H9 (cell line): Measurements from ENCODE around the gene TFG. TPM values are rescaled to one million over a fixed set of nuclear protein-coding genes. Genes with fewer than 3 reads are reported as not detected.

Experiments used
- DNase-seq: peaks from one replicate; pipeline ENCODE4 v3.0.0-alpha.2; 2017
- H2AFZ ChIP-seq: one replicate; pipeline ENCODE4 v1.6.1; 2013; ENCODE audit warnings: mild to moderate bottlenecking, low read length, control low read depth, moderate library complexity
- H2AK5ac ChIP-seq: 2 replicates; pipeline ENCODE4 v1.6.1; 2013; ENCODE audit warnings: low read length, control low read depth, mixed read lengths; ENCODE audit not compliant: insufficient read length
- H2BK120ac ChIP-seq: one replicate; pipeline ENCODE4 v1.6.1; 2013; ENCODE audit warnings: low read depth, mild to moderate bottlenecking, low read length, control low read depth, inconsistent platforms; ENCODE audit not compliant: poor library complexity, severe bottlenecking
- H2BK12ac ChIP-seq: 2 replicates; pipeline ENCODE4 v1.6.1; 2013; ENCODE audit warnings: low read length, control low read depth, mixed read lengths, low read depth; ENCODE audit not compliant: insufficient read length
- H2BK15ac ChIP-seq: 2 replicates; pipeline ENCODE4 v1.6.1; 2013; ENCODE audit warnings: low read depth, low read length, control low read depth
- H2BK20ac ChIP-seq: one replicate; pipeline ENCODE4 v1.6.1; 2013; ENCODE audit warnings: low read depth, mild to moderate bottlenecking, low read length, control low read depth, inconsistent platforms; ENCODE audit not compliant: poor library complexity, severe bottlenecking
- H2BK5ac ChIP-seq: 2 replicates; pipeline ENCODE4 v1.6.1; 2013; ENCODE audit warnings: low read length, control low read depth, mixed read lengths; ENCODE audit not compliant: insufficient read length
- H3K14ac ChIP-seq: 2 replicates; pipeline ENCODE4 v1.6.1; 2013; ENCODE audit warnings: low read length, control low read depth; ENCODE audit not compliant: insufficient read depth
- H3K18ac ChIP-seq: 2 replicates; pipeline ENCODE4 v1.6.1; 2013; ENCODE audit warnings: low read depth, mild to moderate bottlenecking, mixed read lengths, low read length, control low read depth; ENCODE audit not compliant: insufficient read length
- H3K23ac ChIP-seq: 2 replicates; pipeline ENCODE4 v1.6.1; 2013; ENCODE audit warnings: low read length, control low read depth, mixed read lengths, low read depth; ENCODE audit not compliant: insufficient read length
- H3K23me2 ChIP-seq: 2 replicates; pipeline ENCODE4 v1.6.1; 2013; ENCODE audit warnings: low read depth, mild to moderate bottlenecking, mixed read lengths, low read length, control low read depth; ENCODE audit not compliant: insufficient read length, poor library complexity, severe bottlenecking
- H3K27ac ChIP-seq: 2 replicates; pipeline ENCODE4 v1.5.1; 2013; ENCODE audit warnings: low read length, control low read depth, mixed read lengths, low read depth; ENCODE audit not compliant: insufficient read length
- H3K27me3 ChIP-seq: 2 replicates; pipeline ENCODE4 v1.6.1; 2013; ENCODE audit warnings: low read length, control low read depth, inconsistent platforms; ENCODE audit not compliant: insufficient read depth
- H3K4ac ChIP-seq: 2 replicates; pipeline ENCODE4 v1.6.1; 2013; ENCODE audit warnings: low read depth, mild to moderate bottlenecking, control low read depth, inconsistent platforms, low read length, moderate library complexity
- H3K4me1 ChIP-seq: 2 replicates; pipeline ENCODE4 v1.6.1; 2013; ENCODE audit warnings: low read length, control low read depth, inconsistent platforms; ENCODE audit not compliant: insufficient read depth
- H3K4me2 ChIP-seq: 2 replicates; pipeline ENCODE4 v1.6.1; 2013; ENCODE audit warnings: low read length, control low read depth, mixed read lengths; ENCODE audit not compliant: insufficient read length, insufficient read depth
- H3K56ac ChIP-seq: 2 replicates; pipeline ENCODE4 v1.6.1; 2013; ENCODE audit warnings: low read depth, mild to moderate bottlenecking, mixed read lengths, low read length, control low read depth; ENCODE audit not compliant: insufficient read length
- H3K79me1 ChIP-seq: 2 replicates; pipeline ENCODE4 v1.6.1; 2013; ENCODE audit warnings: low read depth, mild to moderate bottlenecking, moderate library complexity, low read length, control low read depth, inconsistent platforms; ENCODE audit not compliant: insufficient read depth, poor library complexity, severe bottlenecking
- H3K79me2 ChIP-seq: 2 replicates; pipeline ENCODE4 v1.6.1; 2013; ENCODE audit warnings: low read length, control low read depth, inconsistent platforms; ENCODE audit not compliant: insufficient read depth
- H3K9ac ChIP-seq: 2 replicates; pipeline ENCODE4 v1.6.1; 2013; ENCODE audit warnings: low read length, control low read depth, mixed read lengths; ENCODE audit not compliant: insufficient read length; ENCODE audit errors: extremely low read depth
- H3K9me3 ChIP-seq: one replicate; pipeline ENCODE4 v1.6.1; 2013; ENCODE audit warnings: low read depth, low read length, inconsistent platforms; ENCODE audit not compliant: control insufficient read depth
- H3T11ph ChIP-seq: one replicate; pipeline ENCODE4 v1.6.1; 2013; ENCODE audit warnings: mild to moderate bottlenecking, low read length, control low read depth, inconsistent platforms
- H4K20me1 ChIP-seq: one replicate; pipeline ENCODE4 v1.6.1; 2013; ENCODE audit not compliant: control insufficient read depth, insufficient read length, insufficient read depth
- H4K5ac ChIP-seq: 2 replicates; pipeline ENCODE4 v1.6.1; 2013; ENCODE audit warnings: low read depth, mild to moderate bottlenecking, mixed read lengths, low read length, control low read depth; ENCODE audit not compliant: insufficient read length
- H4K8ac ChIP-seq: replicated peaks from 2 replicates; pipeline ENCODE4 v1.6.1; 2013; ENCODE audit warnings: low read length, control low read depth, mixed read lengths, low read depth; ENCODE audit not compliant: insufficient read length
- H4K91ac ChIP-seq: 2 replicates; pipeline ENCODE4 v1.6.1; 2013; ENCODE audit warnings: low read depth, mild to moderate bottlenecking, moderate library complexity, mixed read lengths, low read length, control low read depth; ENCODE audit not compliant: insufficient read length
- H3K27ac Mint-ChIP-seq, 3 experiments: 2 replicates in 2 of 3; 3 replicates in 1 of 3; pipeline ENCODE4 v1.8.0; 2020 to 2021; ENCODE audit warnings: mixed read lengths in 3 of 3, mild to moderate bottlenecking in 1 of 3, moderate library complexity in 1 of 3
- H3K27me3 Mint-ChIP-seq: 2 replicates; pipeline ENCODE4 v1.8.0; 2021; ENCODE audit warnings: low read depth, mild to moderate bottlenecking, moderate library complexity, mixed read lengths
- H3K36me3 Mint-ChIP-seq, 3 experiments: 2 replicates in 2 of 3; 3 replicates in 1 of 3; pipeline ENCODE4 v1.8.0; 2020 to 2021; ENCODE audit warnings: low read depth in 3 of 3, mixed read lengths in 3 of 3; ENCODE audit not compliant: insufficient read depth in 1 of 3
- H3K4me1 Mint-ChIP-seq, 2 experiments: 2 replicates each; pipeline ENCODE4 v1.8.0; 2020; ENCODE audit warnings: mixed read lengths in 2 of 2
- H3K4me3 Mint-ChIP-seq, 2 experiments: 2 replicates in 1 of 2; 3 replicates in 1 of 2; pipeline ENCODE4 v1.8.0; 2020 to 2021; ENCODE audit warnings: mild to moderate bottlenecking in 2 of 2, mixed read lengths in 2 of 2, moderate library complexity in 1 of 2
- H3K9me3 Mint-ChIP-seq, 2 experiments: 2 replicates in 1 of 2; 3 replicates in 1 of 2; pipeline ENCODE4 v1.8.0; 2020; ENCODE audit warnings: mild to moderate bottlenecking in 2 of 2, mixed read lengths in 2 of 2, moderate library complexity in 1 of 2
- WGBS: extraction: QIAGEN DNeasy Blood & Tissue Kit; methylation state at CpG from one replicate; pipeline ENCODE4 v1.1.7; 2013; ENCODE audit warnings: missing lambda C conversion rate, low lambda C conversion rate, mixed read lengths; ENCODE audit not compliant: insufficient read length; ENCODE audit errors: extremely low coverage; 5-methylcytosine and 5-hydroxymethylcytosine counted together
- total RNA-seq: library from RNA; stranded (reverse); gene quantifications from 2 replicates; pipeline ENCODE4 v1.2.1, GENCODE V29; 2021
- TF ChIP-seq, protein P1 (sequence below): fragments of 200-600 bp; sonication (generic); conservative IDR thresholded peaks from 3 replicates; pipeline ENCODE4 v1.8.0; 2021; ENCODE audit warnings: antibody characterized with exemption, mild to moderate bottlenecking

TFG gene
- total RNA-seq, 1 experiment from 2014 or later = 80.7 TPM

GRCh38 chr3:100717063-100717462 lies 7.8 kb downstream of the TFG start:
- Histone ChIP-seq H3K14ac (no peak overlapping the region), H2AFZ (no peak overlapping the region), H3K18ac (no peak overlapping the region), H3K4ac (no peak overlapping the region), H4K8ac (no peak overlapping the region), H3K23me2 (no peaks in the 10 kb centered on the region), H2BK5ac (no peak overlapping the region), H4K91ac (no peak overlapping the region), H3K9me3 (no peaks in the 10 kb centered on the region), H3K9ac (no peak overlapping the region), H2BK12ac (no peak overlapping the region), H3K27ac (no peak overlapping the region), H2BK20ac (no peak overlapping the region), H3K27me3 (no peaks in the 10 kb centered on the region), H3T11ph (no peak overlapping the region), H3K56ac (no peak overlapping the region), H4K5ac (no peak overlapping the region), H3K4me2 (no peak overlapping the region), H3K4me1 (no peaks in the 10 kb centered on the region), H3K79me1 (peaks cover 4% of the 10 kb centered on the region), H2BK120ac (no peak overlapping the region), H3K79me2 (peaks cover 13% of the 10 kb centered on the region; the same call in 1 of the 2 replicates), H2BK15ac (no peak overlapping the region), H3K23ac (no peak overlapping the region), H2AK5ac (no peak overlapping the region), H4K20me1 (no peaks in the 10 kb centered on the region)
- Mint-ChIP-seq H3K27me3 (no peaks in the 10 kb centered on the region), H3K9me3 (no peaks in the 10 kb centered on the region; a peak in 1 of 5 replicates), H3K36me3 (peaks cover 40 to 78% (median 70%) of the 10 kb centered on the region in 3 experiments), H3K4me3 (no peak overlapping the region), H3K27ac (no peak overlapping the region), H3K4me1 (peaks cover 15 to 24% of the 10 kb centered on the region in 2 experiments)
- WGBS = no CpG with 5 or more reads among the region's 2 CpGs
- no peak for DNase-seq
- TF ChIP-seq, protein P1, sequence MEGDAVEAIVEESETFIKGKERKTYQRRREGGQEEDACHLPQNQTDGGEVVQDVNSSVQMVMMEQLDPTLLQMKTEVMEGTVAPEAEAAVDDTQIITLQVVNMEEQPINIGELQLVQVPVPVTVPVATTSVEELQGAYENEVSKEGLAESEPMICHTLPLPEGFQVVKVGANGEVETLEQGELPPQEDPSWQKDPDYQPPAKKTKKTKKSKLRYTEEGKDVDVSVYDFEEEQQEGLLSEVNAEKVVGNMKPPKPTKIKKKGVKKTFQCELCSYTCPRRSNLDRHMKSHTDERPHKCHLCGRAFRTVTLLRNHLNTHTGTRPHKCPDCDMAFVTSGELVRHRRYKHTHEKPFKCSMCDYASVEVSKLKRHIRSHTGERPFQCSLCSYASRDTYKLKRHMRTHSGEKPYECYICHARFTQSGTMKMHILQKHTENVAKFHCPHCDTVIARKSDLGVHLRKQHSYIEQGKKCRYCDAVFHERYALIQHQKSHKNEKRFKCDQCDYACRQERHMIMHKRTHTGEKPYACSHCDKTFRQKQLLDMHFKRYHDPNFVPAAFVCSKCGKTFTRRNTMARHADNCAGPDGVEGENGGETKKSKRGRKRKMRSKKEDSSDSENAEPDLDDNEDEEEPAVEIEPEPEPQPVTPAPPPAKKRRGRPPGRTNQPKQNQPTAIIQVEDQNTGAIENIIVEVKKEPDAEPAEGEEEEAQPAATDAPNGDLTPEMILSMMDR = no peak
